Testis (tissue), 2 donors: ENCODE measurements around the gene TNS3.

Experiments used
- CTCF ChIP-seq, 3 experiments: fragments of 450-650 bp in 2 of 3; fragments of 200-600 bp in 1 of 3; sonication (generic) in 1 of 3; IDR thresholded peaks; one replicate each; pipeline ENCODE4 v1.5.1; 2016 to 2019; ENCODE audit warnings: antibody characterized with exemption in 3 of 3, mild to moderate bottlenecking in 2 of 3, moderate library complexity in 1 of 3
- POLR2A ChIP-seq: fragments of 450-650 bp; IDR thresholded peaks from one replicate; pipeline ENCODE4 v1.6.1; 2017; ENCODE audit warnings: antibody characterized with exemption, mild to moderate bottlenecking, moderate library complexity

- TF ChIP-seq CTCF (IDR thresholded peaks at IDR 0.05) (no peak), POLR2A (no peak)
Measured at GRCh38 chr7:47458486-47458885, 123.4 kb downstream of the TNS3 start.
